ENCODE measurements around the gene CLOCK. TPM values are rescaled to one million over a fixed set of nuclear protein-coding genes. Genes with fewer than 3 reads are reported as not detected.

Gene CLOCK
- total RNA-seq, 1 experiment from 2014 or later: 24.9 TPM

DNA sequence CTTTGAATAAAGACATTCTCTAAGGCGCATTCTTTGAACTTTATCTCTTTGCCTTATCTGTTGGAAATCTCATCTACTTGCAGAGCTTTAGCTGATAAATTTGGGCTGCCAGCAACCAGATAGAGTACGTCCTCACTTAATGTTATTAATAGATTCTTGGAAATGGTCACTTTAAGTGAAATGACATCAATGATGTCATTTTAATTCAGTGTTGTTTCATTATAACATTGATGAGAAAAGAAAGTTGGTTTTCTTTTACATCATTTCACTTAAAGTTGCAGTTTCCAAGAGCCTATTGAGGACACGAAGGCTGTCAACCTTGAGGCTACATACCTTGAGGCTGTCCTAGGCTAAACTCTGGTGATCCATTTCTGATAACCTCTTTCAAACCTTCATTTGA lies 141.6 kb downstream of the CLOCK start:
- POLR2A ChIA-PET: no interaction called here
- H3K4me1 ChIP-seq (ENCODE audit: control insufficient read depth, insufficient read depth, low read length): no peaks in the 10 kb centered on the region
- in situ Hi-C loops (cut with HindIII; ENCODE audit: low pct_unique_long_range_greater_than_20kb, low sequenced_read_pairs): no loop called here
- peaks cover 13% of the 10 kb centered on the region for H3K36me3 ChIP-seq (ENCODE audit: control insufficient read depth, insufficient read depth, low read length)
- H3K4me3 ChIP-seq (ENCODE audit: low read depth in 2 of 2, low read length in 2 of 2): no peak overlapping the region
- no peak for DNase-seq (ENCODE audit: low read depth, low spot score)
- TF ChIP-seq, protein P1, sequence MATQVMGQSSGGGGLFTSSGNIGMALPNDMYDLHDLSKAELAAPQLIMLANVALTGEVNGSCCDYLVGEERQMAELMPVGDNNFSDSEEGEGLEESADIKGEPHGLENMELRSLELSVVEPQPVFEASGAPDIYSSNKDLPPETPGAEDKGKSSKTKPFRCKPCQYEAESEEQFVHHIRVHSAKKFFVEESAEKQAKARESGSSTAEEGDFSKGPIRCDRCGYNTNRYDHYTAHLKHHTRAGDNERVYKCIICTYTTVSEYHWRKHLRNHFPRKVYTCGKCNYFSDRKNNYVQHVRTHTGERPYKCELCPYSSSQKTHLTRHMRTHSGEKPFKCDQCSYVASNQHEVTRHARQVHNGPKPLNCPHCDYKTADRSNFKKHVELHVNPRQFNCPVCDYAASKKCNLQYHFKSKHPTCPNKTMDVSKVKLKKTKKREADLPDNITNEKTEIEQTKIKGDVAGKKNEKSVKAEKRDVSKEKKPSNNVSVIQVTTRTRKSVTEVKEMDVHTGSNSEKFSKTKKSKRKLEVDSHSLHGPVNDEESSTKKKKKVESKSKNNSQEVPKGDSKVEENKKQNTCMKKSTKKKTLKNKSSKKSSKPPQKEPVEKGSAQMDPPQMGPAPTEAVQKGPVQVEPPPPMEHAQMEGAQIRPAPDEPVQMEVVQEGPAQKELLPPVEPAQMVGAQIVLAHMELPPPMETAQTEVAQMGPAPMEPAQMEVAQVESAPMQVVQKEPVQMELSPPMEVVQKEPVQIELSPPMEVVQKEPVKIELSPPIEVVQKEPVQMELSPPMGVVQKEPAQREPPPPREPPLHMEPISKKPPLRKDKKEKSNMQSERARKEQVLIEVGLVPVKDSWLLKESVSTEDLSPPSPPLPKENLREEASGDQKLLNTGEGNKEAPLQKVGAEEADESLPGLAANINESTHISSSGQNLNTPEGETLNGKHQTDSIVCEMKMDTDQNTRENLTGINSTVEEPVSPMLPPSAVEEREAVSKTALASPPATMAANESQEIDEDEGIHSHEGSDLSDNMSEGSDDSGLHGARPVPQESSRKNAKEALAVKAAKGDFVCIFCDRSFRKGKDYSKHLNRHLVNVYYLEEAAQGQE (IDR thresholded peaks at IDR 0.05; ENCODE audit: insufficient read depth in 1 of 2, low read depth in 2 of 2, low read length in 1 of 2): no peak
- TF ChIP-seq, protein P2, sequence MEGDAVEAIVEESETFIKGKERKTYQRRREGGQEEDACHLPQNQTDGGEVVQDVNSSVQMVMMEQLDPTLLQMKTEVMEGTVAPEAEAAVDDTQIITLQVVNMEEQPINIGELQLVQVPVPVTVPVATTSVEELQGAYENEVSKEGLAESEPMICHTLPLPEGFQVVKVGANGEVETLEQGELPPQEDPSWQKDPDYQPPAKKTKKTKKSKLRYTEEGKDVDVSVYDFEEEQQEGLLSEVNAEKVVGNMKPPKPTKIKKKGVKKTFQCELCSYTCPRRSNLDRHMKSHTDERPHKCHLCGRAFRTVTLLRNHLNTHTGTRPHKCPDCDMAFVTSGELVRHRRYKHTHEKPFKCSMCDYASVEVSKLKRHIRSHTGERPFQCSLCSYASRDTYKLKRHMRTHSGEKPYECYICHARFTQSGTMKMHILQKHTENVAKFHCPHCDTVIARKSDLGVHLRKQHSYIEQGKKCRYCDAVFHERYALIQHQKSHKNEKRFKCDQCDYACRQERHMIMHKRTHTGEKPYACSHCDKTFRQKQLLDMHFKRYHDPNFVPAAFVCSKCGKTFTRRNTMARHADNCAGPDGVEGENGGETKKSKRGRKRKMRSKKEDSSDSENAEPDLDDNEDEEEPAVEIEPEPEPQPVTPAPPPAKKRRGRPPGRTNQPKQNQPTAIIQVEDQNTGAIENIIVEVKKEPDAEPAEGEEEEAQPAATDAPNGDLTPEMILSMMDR (IDR thresholded peaks at IDR 0.05): no peak
- no peak for TF ChIP-seq SIN3A (IDR thresholded peaks at IDR 0.05; ENCODE audit: borderline replicate concordance, insufficient read depth, low read depth, low read length)
- H3K27ac ChIP-seq (ENCODE audit: low read length): no peak overlapping the region
- H3K27me3 ChIP-seq (ENCODE audit: control insufficient read depth, insufficient read depth, low read length): no peaks in the 10 kb centered on the region
- H3K9me3 ChIP-seq (ENCODE audit: control insufficient read depth, insufficient read depth, low read depth, low read length): no peaks in the 10 kb centered on the region
- BruUV-seq (replicated peaks): no TSS peak
- CTCF ChIA-PET: no interaction called here
- ATAC-seq: no peak
- intact Hi-C loops (cut with micrococcal nuclease; ENCODE audit: unreplicated experiment): no loop called here

DNA sequence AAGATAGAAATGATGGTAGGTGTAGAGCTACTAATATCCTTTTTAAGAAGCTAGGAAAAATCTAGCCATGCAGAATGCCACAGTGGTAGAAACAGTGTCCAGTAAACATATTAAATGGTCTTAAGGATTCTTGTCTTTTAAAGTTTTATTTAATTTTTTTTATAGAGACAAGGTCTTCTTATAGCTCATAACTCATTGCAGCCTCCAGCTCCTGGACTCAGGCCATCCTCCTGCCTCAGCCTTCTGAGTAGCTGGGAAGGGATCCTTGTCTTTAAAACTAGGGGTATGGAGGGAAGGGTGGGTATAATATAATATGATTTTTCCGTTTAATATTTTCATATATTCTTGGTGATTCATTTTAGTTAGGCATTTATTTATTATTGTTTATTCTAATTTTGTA lies 147.1 kb downstream of the CLOCK start:
- ChIA-PET CTCF (interaction anchor here (0.6 kb wide), 1 partner anchor 72 kb away, joined by 4 read pairs; no protein-coding TSS in a partner anchor), POLR2A (interaction anchor here (0.7 kb wide), 1 partner anchor 9 kb away, joined by 4 read pairs; no protein-coding TSS in a partner anchor)
- intact Hi-C loops (cut with micrococcal nuclease; ENCODE audit: unreplicated experiment) (loop anchor here (5.0 kb wide), 1 partner anchor 52 kb away; the partner anchor contains the start of gene SRD5A3), in situ Hi-C loops (cut with HindIII; ENCODE audit: low pct_unique_long_range_greater_than_20kb, low sequenced_read_pairs) (no loop called here)
- ATAC-seq (no peak), DNase-seq (ENCODE audit: low read depth, low spot score) (no peak)
- H3K9me3 ChIP-seq (ENCODE audit: control insufficient read depth, insufficient read depth, low read depth, low read length): no peaks in the 10 kb centered on the region
- TF ChIP-seq, protein P2 (IDR thresholded peaks at IDR 0.05): no peak
- TF ChIP-seq POLR2AphosphoS5 (IDR thresholded peaks at IDR 0.05; ENCODE audit: low read depth, low read length) (no peak), TCF7L2 (IDR thresholded peaks at IDR 0.05; ENCODE audit: low read depth, low read length) (no peak), SIN3A (IDR thresholded peaks at IDR 0.05; ENCODE audit: borderline replicate concordance, insufficient read depth, low read depth, low read length) (no peak)
- TF ChIP-seq, protein P1 (IDR thresholded peaks at IDR 0.05; ENCODE audit: insufficient read depth in 1 of 2, low read depth in 2 of 2, low read length in 1 of 2): no peak
- no peak overlapping the region for H3K27ac ChIP-seq (ENCODE audit: low read length)
- no TSS peak for BruUV-seq (replicated peaks)
- H3K36me3 ChIP-seq (ENCODE audit: control insufficient read depth, insufficient read depth, low read length): peaks cover 8% of the 10 kb centered on the region
- H3K4me1 ChIP-seq (ENCODE audit: control insufficient read depth, insufficient read depth, low read length): peaks cover 9% of the 10 kb centered on the region
- H3K27me3 ChIP-seq (ENCODE audit: control insufficient read depth, insufficient read depth, low read length): no peaks in the 10 kb centered on the region
- H3K4me3 ChIP-seq (ENCODE audit: low read depth in 2 of 2, low read length in 2 of 2): no peak overlapping the region

All from Panc1 (cell line).